HAP-1 (cell line): ENCODE data around the gene STEAP1B.
"Not testable (repeated sequence)": the region's sequence is repeated elsewhere in the genome, so short reads cannot be mapped to it uniquely, and the experiment has no call there.

Experiments used
- DNase-seq, 2 experiments: peaks; one replicate each; pipeline ENCODE4 v3.0.0-alpha.2; 2016 to 2020; ENCODE audit warnings: low spot score in 2 of 2
- H3K27me3 ChIP-seq: fragments of 250-450 bp; sonication (Bioruptor Pico); 2 replicates; pipeline ENCODE4 v1.5.1; 2020; ENCODE audit warnings: low read depth, mild to moderate bottlenecking, moderate library complexity
- H3K36me3 ChIP-seq: fragments of 250-450 bp; sonication (Bioruptor Pico); replicated peaks from 2 replicates; pipeline ENCODE4 v1.5.1; 2020; ENCODE audit warnings: mild to moderate bottlenecking
- H3K4me1 ChIP-seq: fragments of 250-450 bp; sonication (Bioruptor Pico); 2 replicates; pipeline ENCODE4 v1.5.1; 2020; ENCODE audit warnings: mild to moderate bottlenecking
- H3K4me3 ChIP-seq: fragments of 250-450 bp; sonication (Bioruptor Pico); 2 replicates; pipeline ENCODE4 v1.5.1; 2020; ENCODE audit warnings: mild to moderate bottlenecking, moderate library complexity
- H3K9me3 ChIP-seq: fragments of 250-450 bp; sonication (Bioruptor Pico); 2 replicates; pipeline ENCODE4 v1.5.1; 2020; ENCODE audit warnings: mild to moderate bottlenecking, moderate library complexity
- in situ Hi-C: fragments of 300-500 bp; cut with MboI; formaldehyde crosslinking; loops from 3 replicates; pipeline ENCODE4 v1.14.3; 2020; ENCODE audit warnings: low sequenced_read_pairs, inconsistent platforms, mixed read lengths

STEAP1B gene

GRCh38 chr7:22457471-22457870 is 42.5 kb downstream of the STEAP1B start:
- in situ Hi-C loops: no loop called here
- no peaks in the 10 kb centered on the region for H3K9me3 ChIP-seq
- H3K36me3 ChIP-seq: no peaks in the 10 kb centered on the region
- H3K4me1 ChIP-seq: peaks cover 6% of the 10 kb centered on the region
- no peaks in the 10 kb centered on the region for H3K27me3 ChIP-seq
- DNase-seq: no peak
- no peak overlapping the region for H3K4me3 ChIP-seq

- in situ Hi-C loops: no loop called here
These were observed 45.5 kb downstream of the STEAP1B start for GRCh38 chr7:22454446-22454845.

GRCh38 chr7:22452960-22453558 is 46.9 kb downstream of the STEAP1B start:
- Histone ChIP-seq H3K4me1 (peaks cover 11% of the 10 kb centered on the region), H3K27me3 (no peaks in the 10 kb centered on the region), H3K36me3 (no peaks in the 10 kb centered on the region), H3K4me3 (no peak overlapping the region), H3K9me3 (no peaks in the 10 kb centered on the region)
- DNase-seq: no peak
- in situ Hi-C loops: no loop called here

More at GRCh38 chr7:22454446-22454845, 45.5 kb downstream of the STEAP1B start:
- Histone ChIP-seq H3K36me3 (no peaks in the 10 kb centered on the region), H3K4me3 (no peak overlapping the region), H3K9me3 (no peaks in the 10 kb centered on the region), H3K4me1 (peaks cover 11% of the 10 kb centered on the region), H3K27me3 (no peaks in the 10 kb centered on the region)
- DNase-seq: no peak

GRCh38 chr7:22452142-22452959 is 47.6 kb downstream of the STEAP1B start:
- Histone ChIP-seq H3K4me3 (no peak overlapping the region), H3K27me3 (no peaks in the 10 kb centered on the region), H3K36me3 (no peaks in the 10 kb centered on the region), H3K4me1 (peaks cover 11% of the 10 kb centered on the region), H3K9me3 (no peaks in the 10 kb centered on the region)
- in situ Hi-C loops: no loop called here
- peak; percentile 38 to 86 for DNase-seq

- peaks cover 11% of the 10 kb centered on the region for H3K4me1 ChIP-seq
- H3K36me3 ChIP-seq, H3K9me3 ChIP-seq, H3K4me3 ChIP-seq, in situ Hi-C loops, H3K27me3 ChIP-seq, DNase-seq: not testable (repeated sequence)
These were observed 50.0 kb downstream of the STEAP1B start for GRCh38 chr7:22450013-22450412.

- H3K36me3 ChIP-seq: no peaks in the 10 kb centered on the region
- no peak for DNase-seq
- H3K4me3 ChIP-seq: no peak overlapping the region
- H3K27me3 ChIP-seq: no peaks in the 10 kb centered on the region
- H3K4me1 ChIP-seq: peaks cover 7% of the 10 kb centered on the region
- H3K9me3 ChIP-seq: no peaks in the 10 kb centered on the region
- in situ Hi-C loops: no loop called here
These were observed 52.2 kb downstream of the STEAP1B start for GRCh38 chr7:22447762-22448161.

GRCh38 chr7:22447008-22447407 is 53.0 kb downstream of the STEAP1B start:
- DNase-seq: no peak
- Histone ChIP-seq H3K4me1 (peaks cover under 1% of the 10 kb centered on the region), H3K9me3 (no peaks in the 10 kb centered on the region), H3K4me3 (no peak overlapping the region), H3K36me3 (no peaks in the 10 kb centered on the region), H3K27me3 (no peaks in the 10 kb centered on the region)
- in situ Hi-C loops: no loop called here

- H3K4me1 ChIP-seq: no peaks in the 10 kb centered on the region
- DNase-seq: no peak
- in situ Hi-C loops: no loop called here
These were observed 54.1 kb downstream of the STEAP1B start for GRCh38 chr7:22445853-22446252.

GRCh38 chr7:22445140-22445743 is 54.7 kb downstream of the STEAP1B start:
- Histone ChIP-seq H3K36me3 (no peaks in the 10 kb centered on the region), H3K27me3 (no peaks in the 10 kb centered on the region), H3K4me1 (no peaks in the 10 kb centered on the region), H3K4me3 (no peak overlapping the region), H3K9me3 (no peaks in the 10 kb centered on the region)
- DNase-seq: no peak
- in situ Hi-C loops: no loop called here

More at GRCh38 chr7:22445853-22446252, 54.1 kb downstream of the STEAP1B start:
- Histone ChIP-seq H3K36me3 (no peaks in the 10 kb centered on the region), H3K4me3 (no peak overlapping the region), H3K27me3 (no peaks in the 10 kb centered on the region), H3K9me3 (no peaks in the 10 kb centered on the region)

- no peaks in the 10 kb centered on the region for H3K9me3 ChIP-seq
- no peak overlapping the region for H3K4me3 ChIP-seq
- in situ Hi-C loops: no loop called here
- no peaks in the 10 kb centered on the region for H3K36me3 ChIP-seq
- H3K27me3 ChIP-seq: no peaks in the 10 kb centered on the region
- no peaks in the 10 kb centered on the region for H3K4me1 ChIP-seq
- no peak for DNase-seq
These were observed 55.6 kb downstream of the STEAP1B start for GRCh38 chr7:22444181-22444971.

GRCh38 chr7:22443370-22444180 is 56.4 kb downstream of the STEAP1B start:
- Histone ChIP-seq H3K27me3 (no peaks in the 10 kb centered on the region), H3K4me3 (no peak overlapping the region), H3K9me3 (no peaks in the 10 kb centered on the region), H3K4me1 (no peaks in the 10 kb centered on the region), H3K36me3 (no peaks in the 10 kb centered on the region)
- DNase-seq: no peak
- in situ Hi-C loops: no loop called here

GRCh38 chr7:22442882-22443369 is 57.1 kb downstream of the STEAP1B start:
- no peaks in the 10 kb centered on the region for H3K9me3 ChIP-seq
- H3K27me3 ChIP-seq: no peaks in the 10 kb centered on the region
- no peak overlapping the region for H3K4me3 ChIP-seq
- no peaks in the 10 kb centered on the region for H3K36me3 ChIP-seq
- no peaks in the 10 kb centered on the region for H3K4me1 ChIP-seq
- no peak for DNase-seq
- in situ Hi-C loops: no loop called here
